Activated gamma-delta T cell treated with Interleukin-2 at 50 U/mL for 16 hours (primary cell): ENCODE data around the gene COMMD1.
"Not testable (repeated sequence)": the region's sequence is repeated elsewhere in the genome, so short reads cannot be mapped to it uniquely, and the experiment has no call there.

Experiments used
- DNase-seq: peaks from one replicate; pipeline ENCODE4 v3.0.0-alpha.2; 2020

Gene COMMD1

GRCh38 chr2:61969376-61969775, 63.9 kb downstream of the COMMD1 start:
- no peak for DNase-seq

- no peak for DNase-seq
These were observed 65.5 kb downstream of the COMMD1 start for GRCh38 chr2:61970807-61971556.

GRCh38 chr2:61978522-61978921, 73.0 kb downstream of the COMMD1 start:
- DNase-seq = no peak

GRCh38 chr2:61980758-61981157, 75.3 kb downstream of the COMMD1 start:
- no peak for DNase-seq

- no peak for DNase-seq
These were observed 79.2 kb downstream of the COMMD1 start for GRCh38 chr2:61984682-61985081.

- DNase-seq = no peak
These were observed 83.2 kb downstream of the COMMD1 start for GRCh38 chr2:61988462-61989366.

- no peak for DNase-seq
These were observed 88.0 kb downstream of the COMMD1 start for GRCh38 chr2:61993422-61994024.

- DNase-seq = no peak
These were observed 89.1 kb downstream of the COMMD1 start for GRCh38 chr2:61994531-61994930.

- DNase-seq = no peak
These were observed 89.6 kb downstream of the COMMD1 start for GRCh38 chr2:61995065-61995464.

- DNase-seq = no peak
These were observed 90.0 kb downstream of the COMMD1 start for GRCh38 chr2:61995515-61995914.

- DNase-seq = no peak
These were observed 93.0 kb downstream of the COMMD1 start for GRCh38 chr2:61998426-61998825.

- no peak for DNase-seq
These were observed 95.1 kb downstream of the COMMD1 start for GRCh38 chr2:62000538-62000937.

- DNase-seq = no peak
These were observed 96.0 kb downstream of the COMMD1 start for GRCh38 chr2:62001431-62001830.

GRCh38 chr2:62004428-62004827, 99.0 kb downstream of the COMMD1 start:
- not testable (repeated sequence) for DNase-seq

- no peak for DNase-seq
These were observed 102.1 kb downstream of the COMMD1 start for GRCh38 chr2:62007555-62007954.

- no peak for DNase-seq
These were observed 105.3 kb downstream of the COMMD1 start for GRCh38 chr2:62010632-62011256.

GRCh38 chr2:62013641-62014040, 108.2 kb downstream of the COMMD1 start:
- no peak for DNase-seq

GRCh38 chr2:62014102-62014501, 108.6 kb downstream of the COMMD1 start:
- no peak for DNase-seq

GRCh38 chr2:62016957-62017356, 111.5 kb downstream of the COMMD1 start:
- no peak for DNase-seq

- DNase-seq = no peak
These were observed 124.4 kb downstream of the COMMD1 start for GRCh38 chr2:62029910-62030309.

GRCh38 chr2:62030902-62031301, 125.4 kb downstream of the COMMD1 start:
- DNase-seq = no peak

GRCh38 chr2:62032096-62032495, 126.6 kb downstream of the COMMD1 start:
- no peak for DNase-seq

GRCh38 chr2:62034715-62035114, 129.2 kb downstream of the COMMD1 start:
- no peak for DNase-seq
